ENCODE results near the gene SLC25A20.

SLC25A20 gene

GRCh38 chr3:48891606-48892005 lies 7.1 kb downstream of the SLC25A20 start:
- no peak for DNase-seq
- Histone ChIP-seq H3K36me3 (peaks cover 5% of the 10 kb centered on the region), H3K27ac (no peak overlapping the region), H3K27me3 (ENCODE audit: insufficient read depth, low read depth, severe bottlenecking) (no peaks in the 10 kb centered on the region), H3K9me3 (ENCODE audit: severe bottlenecking) (no peaks in the 10 kb centered on the region), H3K4me3 (ENCODE audit: low read depth, low read length) (no peak overlapping the region)
- no peak for TF ChIP-seq CTCF (IDR thresholded peaks at IDR 0.05; ENCODE audit: low read depth, low read length)

DNA sequence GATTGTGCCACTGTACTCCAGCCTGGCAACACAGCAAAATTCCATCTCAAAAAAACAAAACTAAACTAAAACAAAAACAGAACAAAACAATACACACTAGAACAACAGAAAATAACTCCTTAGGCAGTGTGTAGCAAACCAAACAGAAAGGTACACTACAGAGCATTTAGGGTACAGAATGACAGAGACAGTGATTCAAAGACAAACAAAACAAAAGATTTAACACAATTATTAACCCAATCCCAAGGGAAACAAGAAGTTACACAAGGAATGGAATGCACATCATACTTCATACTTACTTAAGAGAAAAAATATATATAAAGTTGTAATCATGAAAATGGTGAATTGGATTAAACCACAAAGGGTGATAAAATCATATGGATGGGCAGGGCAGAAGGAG lies 12.9 kb downstream of the SLC25A20 start:
- DNase-seq, result no peak
- Histone ChIP-seq H3K36me3 (peaks cover 5% of the 10 kb centered on the region), H3K27me3 (ENCODE audit: insufficient read depth, low read depth, severe bottlenecking) (no peaks in the 10 kb centered on the region), H3K4me3 (ENCODE audit: low read depth, low read length) (no peak overlapping the region), H3K9me3 (ENCODE audit: severe bottlenecking) (no peaks in the 10 kb centered on the region), H3K27ac (no peak overlapping the region)
- no peak for TF ChIP-seq CTCF (IDR thresholded peaks at IDR 0.05; ENCODE audit: low read depth, low read length)

DNA sequence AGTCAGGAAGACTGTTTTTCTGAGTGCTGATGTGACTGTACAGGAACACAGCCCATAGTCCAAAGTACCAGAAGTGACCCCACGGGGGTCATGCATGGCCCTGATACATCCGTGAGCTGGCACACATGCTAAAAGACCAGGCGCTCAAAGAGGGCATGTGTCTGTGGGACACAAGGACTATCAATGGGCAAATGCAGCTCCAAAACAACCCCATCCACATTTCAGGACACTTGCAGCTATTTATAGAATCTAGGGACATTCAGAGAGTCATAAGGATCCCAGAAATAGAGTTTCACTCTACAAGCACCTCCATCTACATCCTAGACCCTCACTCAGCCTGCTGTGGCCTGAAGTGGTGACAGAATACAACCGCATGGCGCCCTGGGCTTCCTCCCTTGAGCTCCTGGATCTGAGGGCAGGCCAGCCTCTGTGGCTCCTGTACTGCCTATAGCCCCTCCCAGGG lies 17.0 kb downstream of the SLC25A20 start:
- peaks cover 8% of the 10 kb centered on the region for H3K36me3 ChIP-seq
- no peak overlapping the region for H3K27ac ChIP-seq
- H3K27me3 ChIP-seq (ENCODE audit: insufficient read depth, low read depth, severe bottlenecking), result no peaks in the 10 kb centered on the region
- TF ChIP-seq CTCF (IDR thresholded peaks at IDR 0.05; ENCODE audit: low read depth, low read length), result no peak
- DNase-seq, result no peak
- no peaks in the 10 kb centered on the region for H3K9me3 ChIP-seq (ENCODE audit: severe bottlenecking)
- no peak overlapping the region for H3K4me3 ChIP-seq (ENCODE audit: low read depth, low read length)

DNA sequence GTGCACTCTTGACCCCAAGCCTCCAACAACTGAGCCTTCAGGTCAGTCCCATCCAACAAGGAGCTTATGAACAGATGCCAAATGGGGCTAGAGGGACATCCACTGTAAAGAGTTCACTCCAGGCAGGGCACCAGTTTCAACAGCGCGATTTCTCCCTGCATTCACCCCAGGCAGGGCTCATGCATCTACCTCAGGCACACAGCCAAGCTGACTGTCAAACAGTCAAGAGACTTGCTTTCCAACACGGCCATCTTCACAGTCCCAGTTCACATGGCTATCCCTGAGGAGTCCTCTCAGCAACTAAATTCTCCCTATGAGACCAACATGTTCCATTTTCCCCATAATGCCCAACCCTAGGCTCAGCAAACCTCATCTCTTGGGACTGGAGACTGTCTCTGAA lies 17.7 kb downstream of the SLC25A20 start:
- Histone ChIP-seq H3K9me3 (ENCODE audit: severe bottlenecking) (no peaks in the 10 kb centered on the region), H3K27ac (no peak overlapping the region), H3K4me3 (ENCODE audit: low read depth, low read length) (no peak overlapping the region), H3K36me3 (peaks cover 8% of the 10 kb centered on the region), H3K27me3 (ENCODE audit: insufficient read depth, low read depth, severe bottlenecking) (no peaks in the 10 kb centered on the region)
- DNase-seq, result no peak
- TF ChIP-seq CTCF (IDR thresholded peaks at IDR 0.05; ENCODE audit: low read depth, low read length), result no peak

GRCh38 chr3:48879994-48880377 lies 18.7 kb downstream of the SLC25A20 start:
- no peak overlapping the region for H3K4me3 ChIP-seq (ENCODE audit: low read depth, low read length)
- H3K27me3 ChIP-seq (ENCODE audit: insufficient read depth, low read depth, severe bottlenecking), result no peaks in the 10 kb centered on the region
- H3K27ac ChIP-seq, result no peak overlapping the region
- no peaks in the 10 kb centered on the region for H3K9me3 ChIP-seq (ENCODE audit: severe bottlenecking)
- no peak for DNase-seq
- H3K36me3 ChIP-seq, result peaks cover 8% of the 10 kb centered on the region
- TF ChIP-seq CTCF (IDR thresholded peaks at IDR 0.05; ENCODE audit: low read depth, low read length), result no peak

DNA sequence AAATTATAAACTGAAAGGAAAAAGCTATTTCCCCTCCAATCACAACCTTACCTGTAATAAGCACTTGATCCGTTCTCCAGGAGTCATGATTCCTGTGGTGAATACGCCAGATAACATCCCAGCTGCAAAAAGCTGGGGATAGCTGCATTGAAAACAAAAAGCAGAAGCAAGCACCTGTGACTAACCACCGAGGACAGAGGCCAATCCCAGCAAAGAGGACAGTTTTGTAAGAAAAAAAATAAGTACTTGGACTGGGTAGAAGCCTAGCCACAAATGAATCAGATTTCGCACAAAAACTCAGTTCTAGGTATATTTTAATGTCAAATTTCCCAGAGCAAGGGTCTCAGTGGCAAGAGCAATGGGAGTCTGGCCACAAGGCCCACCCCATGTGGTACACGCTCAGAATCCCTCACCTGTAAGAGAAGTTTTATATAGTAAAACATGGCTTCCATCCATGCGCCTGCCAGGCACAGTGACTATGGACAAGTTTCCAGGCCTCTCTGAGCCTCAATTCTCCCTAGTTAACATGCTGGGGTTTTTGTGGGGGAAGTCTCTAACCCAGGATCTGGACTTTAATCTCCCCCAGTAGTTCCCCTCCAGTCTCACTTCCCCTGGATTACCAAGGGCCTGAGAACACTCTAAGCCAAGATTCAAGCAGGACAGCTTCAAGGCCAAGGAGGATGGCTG lies 19.2 kb downstream of the SLC25A20 start:
- DNase-seq, result no peak
- Histone ChIP-seq H3K4me3 (ENCODE audit: low read depth, low read length) (no peak overlapping the region), H3K27ac (no peak overlapping the region), H3K27me3 (ENCODE audit: insufficient read depth, low read depth, severe bottlenecking) (no peaks in the 10 kb centered on the region), H3K9me3 (ENCODE audit: severe bottlenecking) (no peaks in the 10 kb centered on the region), H3K36me3 (peaks cover 8% of the 10 kb centered on the region)
- TF ChIP-seq CTCF (IDR thresholded peaks at IDR 0.05; ENCODE audit: low read depth, low read length), result no peak
